Parathyroid adenoma (tissue), 2 donors: ENCODE data around the gene MEIS2.

Experiments used
- H2AFZ ChIP-seq: fragments of 300-600 bp; sonication (generic); one replicate; pipeline ENCODE4 v1.7.0; 2017; ENCODE audit warnings: antibody characterized with exemption, mild to moderate bottlenecking
- H3K27ac ChIP-seq: fragments of 300-600 bp; sonication (generic); one replicate; pipeline ENCODE4 v1.7.0; 2017
- H3K27me3 ChIP-seq: fragments of 300-600 bp; sonication (generic); one replicate; pipeline ENCODE4 v1.7.0; 2017; ENCODE audit warnings: low read length; ENCODE audit not compliant: control insufficient read depth, insufficient read depth
- H3K36me3 ChIP-seq: fragments of 300-600 bp; sonication (generic); one replicate; pipeline ENCODE4 v1.7.0; 2017; ENCODE audit warnings: low read length; ENCODE audit not compliant: control insufficient read depth, insufficient read depth
- H3K4me1 ChIP-seq: fragments of 300-600 bp; sonication (generic); one replicate; pipeline ENCODE4 v1.7.0; 2017; ENCODE audit warnings: control low read depth
- H3K4me2 ChIP-seq: fragments of 300-600 bp; sonication (generic); one replicate; pipeline ENCODE4 v1.7.0; 2017; ENCODE audit warnings: low read length
- H3K4me3 ChIP-seq: fragments of 300-600 bp; sonication (generic); one replicate; pipeline ENCODE4 v1.7.0; 2017; ENCODE audit warnings: low read depth, low read length
- H3K79me2 ChIP-seq: fragments of 300-600 bp; sonication (generic); one replicate; pipeline ENCODE4 v1.7.0; 2017; ENCODE audit warnings: control low read depth
- H3K9ac ChIP-seq: fragments of 300-600 bp; sonication (generic); one replicate; pipeline ENCODE4 v1.7.0; 2017; ENCODE audit warnings: mild to moderate bottlenecking
- H3K9me3 ChIP-seq: fragments of 300-600 bp; sonication (generic); one replicate; pipeline ENCODE4 v1.7.0; 2017; ENCODE audit warnings: low read length; ENCODE audit not compliant: control insufficient read depth
- TF ChIP-seq, protein P1 (sequence below): fragments of 300-600 bp; sonication (generic); IDR thresholded peaks from one replicate; pipeline ENCODE4 v1.7.0; 2017; ENCODE audit warnings: antibody characterized with exemption, mild to moderate bottlenecking
- donor health status: primary hyperparathyroidism.

Gene MEIS2

DNA sequence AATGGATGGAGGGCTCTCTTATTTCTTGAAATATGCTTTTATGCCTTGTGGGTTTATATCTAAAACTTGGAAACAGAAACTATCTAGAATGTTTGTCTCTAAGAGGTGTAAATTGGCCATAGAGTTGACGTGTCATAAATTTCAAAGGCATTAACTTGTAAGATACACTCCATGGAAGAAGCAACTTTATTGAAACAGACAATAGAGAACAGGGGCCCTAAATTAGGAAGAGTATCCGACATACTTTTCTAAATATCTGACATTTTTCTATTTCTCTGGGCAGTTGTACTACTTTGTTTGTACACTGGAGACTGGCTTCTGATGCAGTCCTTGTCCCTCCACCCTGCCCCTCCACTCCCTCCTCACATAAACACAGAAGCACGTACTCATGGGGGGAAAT is 50.0 kb downstream of the MEIS2 start:
- H3K36me3 ChIP-seq, result no peaks in the 10 kb centered on the region
- no peaks in the 10 kb centered on the region for H3K27me3 ChIP-seq
- H3K4me3 ChIP-seq, result no peak overlapping the region
- H3K27ac ChIP-seq, result no peak overlapping the region
- no peak overlapping the region for H3K4me2 ChIP-seq
- TF ChIP-seq, protein P1, sequence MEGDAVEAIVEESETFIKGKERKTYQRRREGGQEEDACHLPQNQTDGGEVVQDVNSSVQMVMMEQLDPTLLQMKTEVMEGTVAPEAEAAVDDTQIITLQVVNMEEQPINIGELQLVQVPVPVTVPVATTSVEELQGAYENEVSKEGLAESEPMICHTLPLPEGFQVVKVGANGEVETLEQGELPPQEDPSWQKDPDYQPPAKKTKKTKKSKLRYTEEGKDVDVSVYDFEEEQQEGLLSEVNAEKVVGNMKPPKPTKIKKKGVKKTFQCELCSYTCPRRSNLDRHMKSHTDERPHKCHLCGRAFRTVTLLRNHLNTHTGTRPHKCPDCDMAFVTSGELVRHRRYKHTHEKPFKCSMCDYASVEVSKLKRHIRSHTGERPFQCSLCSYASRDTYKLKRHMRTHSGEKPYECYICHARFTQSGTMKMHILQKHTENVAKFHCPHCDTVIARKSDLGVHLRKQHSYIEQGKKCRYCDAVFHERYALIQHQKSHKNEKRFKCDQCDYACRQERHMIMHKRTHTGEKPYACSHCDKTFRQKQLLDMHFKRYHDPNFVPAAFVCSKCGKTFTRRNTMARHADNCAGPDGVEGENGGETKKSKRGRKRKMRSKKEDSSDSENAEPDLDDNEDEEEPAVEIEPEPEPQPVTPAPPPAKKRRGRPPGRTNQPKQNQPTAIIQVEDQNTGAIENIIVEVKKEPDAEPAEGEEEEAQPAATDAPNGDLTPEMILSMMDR, result no peak
- H3K9me3 ChIP-seq, result no peaks in the 10 kb centered on the region
- H2AFZ ChIP-seq, result no peak overlapping the region
- no peak overlapping the region for H3K9ac ChIP-seq
- no peaks in the 10 kb centered on the region for H3K79me2 ChIP-seq
- H3K4me1 ChIP-seq, result no peaks in the 10 kb centered on the region

DNA sequence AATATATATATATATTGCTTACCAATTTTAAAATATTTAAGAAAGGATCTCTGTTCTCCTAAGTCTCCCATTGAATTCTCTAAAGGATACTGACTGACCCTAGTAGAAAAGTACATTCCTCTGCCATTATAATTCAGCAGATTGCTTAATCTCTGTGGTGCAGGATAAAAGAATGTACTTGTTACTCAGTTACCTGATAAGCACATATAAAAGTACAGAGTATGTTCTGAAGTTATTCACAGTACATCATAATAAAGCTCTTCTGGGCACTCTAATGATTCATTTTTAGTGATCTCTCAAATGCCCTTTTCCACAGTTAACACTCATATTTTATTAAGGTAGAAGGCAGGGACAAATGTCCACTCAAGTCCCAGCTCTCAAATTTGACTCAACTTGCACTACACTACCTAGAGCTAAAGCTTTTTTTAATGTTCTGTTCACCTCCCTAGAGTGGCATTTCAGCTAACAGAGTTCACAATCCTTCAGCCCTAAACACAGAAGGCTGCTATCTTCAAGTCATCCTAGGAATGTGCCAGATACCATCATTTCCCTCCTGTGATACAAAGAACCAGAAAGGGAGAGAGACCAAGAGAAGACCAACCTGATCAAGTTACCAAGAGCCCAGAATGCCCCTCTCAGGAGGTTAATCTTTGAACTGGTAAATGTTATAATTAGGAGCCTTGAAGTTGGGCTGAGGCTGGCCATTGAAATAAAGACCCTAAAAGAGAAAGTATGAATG is 53.3 kb downstream of the MEIS2 start:
- H3K27ac ChIP-seq, result no peak overlapping the region
- no peaks in the 10 kb centered on the region for H3K4me1 ChIP-seq
- H2AFZ ChIP-seq, result no peak overlapping the region
- H3K4me2 ChIP-seq, result no peak overlapping the region
- TF ChIP-seq, protein P1, result no peak
- no peak overlapping the region for H3K9ac ChIP-seq
- H3K79me2 ChIP-seq, result no peaks in the 10 kb centered on the region
- no peaks in the 10 kb centered on the region for H3K36me3 ChIP-seq
- H3K27me3 ChIP-seq, result no peaks in the 10 kb centered on the region
- H3K4me3 ChIP-seq, result no peak overlapping the region
- no peaks in the 10 kb centered on the region for H3K9me3 ChIP-seq

DNA sequence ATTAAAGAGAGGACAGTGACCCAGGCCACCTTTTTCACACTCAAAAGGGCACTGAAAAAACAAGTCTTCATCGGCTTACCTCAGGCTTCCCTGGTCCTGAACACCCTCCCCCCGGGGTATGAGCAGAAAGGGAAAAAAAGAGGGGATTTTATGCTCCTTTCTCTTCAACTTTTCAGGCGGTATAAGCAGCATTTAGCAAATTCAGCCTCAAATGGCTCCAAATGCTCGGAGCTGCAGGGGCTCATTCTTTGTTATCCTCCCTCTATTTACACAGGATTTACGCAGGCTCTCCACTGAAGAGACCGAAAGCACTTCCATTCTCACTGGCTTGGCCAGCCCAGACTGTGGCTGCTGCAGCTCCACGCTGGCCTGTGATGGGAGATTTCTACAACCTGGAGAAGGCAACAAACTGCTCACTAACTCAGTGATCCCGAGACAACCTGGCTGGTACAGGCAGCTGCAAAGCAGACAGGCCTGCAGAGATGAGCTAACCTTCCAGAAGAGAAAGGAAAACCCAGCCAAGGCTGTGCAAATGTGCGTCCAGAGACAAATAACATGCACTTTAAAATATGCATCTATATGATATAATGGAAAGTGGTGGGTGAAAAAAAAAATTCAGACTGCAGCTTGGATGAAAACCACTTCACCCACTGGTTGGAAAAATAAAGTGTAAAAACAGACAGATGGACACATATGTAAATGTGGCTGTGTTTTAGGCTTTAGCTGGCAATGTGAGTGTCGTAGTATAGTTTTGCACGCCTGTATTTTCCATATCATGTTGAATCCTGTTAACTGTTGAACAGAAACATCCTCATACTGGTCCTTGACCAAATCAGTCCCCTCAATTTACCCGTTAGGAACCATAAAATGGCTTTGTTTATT is 54.2 kb downstream of the MEIS2 start:
- no peaks in the 10 kb centered on the region for H3K27me3 ChIP-seq
- no peaks in the 10 kb centered on the region for H3K4me1 ChIP-seq
- H3K36me3 ChIP-seq, result no peaks in the 10 kb centered on the region
- no peak overlapping the region for H2AFZ ChIP-seq
- H3K4me2 ChIP-seq, result no peak overlapping the region
- no peak overlapping the region for H3K9ac ChIP-seq
- no peaks in the 10 kb centered on the region for H3K9me3 ChIP-seq
- no peak overlapping the region for H3K4me3 ChIP-seq
- H3K27ac ChIP-seq, result no peak overlapping the region
- no peaks in the 10 kb centered on the region for H3K79me2 ChIP-seq
- TF ChIP-seq, protein P1, result no peak

DNA sequence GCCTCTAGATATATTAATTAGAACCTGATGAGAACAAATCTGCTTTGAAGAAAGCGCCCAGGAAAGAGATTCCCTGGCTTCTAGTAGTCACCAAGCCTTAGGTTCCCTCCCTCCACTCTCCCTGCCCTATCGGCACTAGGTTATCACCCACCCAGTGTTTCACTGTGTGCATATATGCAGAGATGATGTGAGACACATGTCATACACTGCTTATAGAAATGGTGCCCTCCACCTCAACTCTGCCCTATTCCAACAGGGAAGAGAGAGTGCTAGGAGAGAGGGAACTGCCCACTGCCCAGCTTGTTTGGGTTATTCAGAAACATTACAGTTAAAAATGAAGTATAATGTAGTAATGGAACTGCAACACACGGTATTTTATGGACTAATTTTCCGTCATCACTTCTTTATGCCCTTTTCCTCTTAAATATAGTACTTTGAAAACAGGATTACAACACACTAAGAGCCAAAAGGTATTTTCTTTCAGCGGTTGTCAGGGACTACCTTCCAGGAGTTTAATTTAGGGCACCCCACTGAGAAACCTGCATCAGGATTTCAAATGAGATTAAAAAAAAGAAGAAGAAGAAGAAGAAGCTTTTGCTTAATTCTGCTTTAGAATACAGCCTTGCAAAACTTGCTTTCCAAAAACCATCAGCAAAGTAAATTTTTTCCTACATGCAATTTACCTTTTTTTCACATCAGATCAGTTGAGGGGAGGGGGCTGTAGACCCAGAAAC is 55.3 kb downstream of the MEIS2 start:
- Histone ChIP-seq H3K4me1 (no peaks in the 10 kb centered on the region), H3K4me3 (no peak overlapping the region), H2AFZ (no peak overlapping the region), H3K9me3 (no peaks in the 10 kb centered on the region), H3K27ac (no peak overlapping the region), H3K36me3 (no peaks in the 10 kb centered on the region), H3K79me2 (no peaks in the 10 kb centered on the region), H3K4me2 (no peak overlapping the region), H3K9ac (no peak overlapping the region), H3K27me3 (no peaks in the 10 kb centered on the region)
- TF ChIP-seq, protein P1, result no peak
